Effector memory CD8-positive, alpha-beta T cell (primary cell): ENCODE results near the gene TSFM.

Experiments used
- ATAC-seq: fragments of 150-1000 bp; cut with Tn5 transposase; replicated peaks from 2 replicates; pipeline ENCODE4 v1.10.0; 2021; ENCODE audit warnings: mild to moderate bottlenecking, moderate library complexity
- DNase-seq, 3 experiments: peaks; one replicate each; pipeline ENCODE4 v3.0.0; 2021
- H3K27ac Mint-ChIP-seq, 2 donors: one replicate each; pipeline ENCODE4 v1.8.0; 2022; ENCODE audit warnings: mild to moderate bottlenecking in 2 of 2, mixed read lengths in 2 of 2, moderate library complexity in 2 of 2
- H3K27me3 Mint-ChIP-seq, 2 donors: one replicate each; pipeline ENCODE4 v1.8.0; 2022; ENCODE audit warnings: mixed read lengths in 2 of 2
- H3K36me3 Mint-ChIP-seq: one replicate; pipeline ENCODE4 v1.8.0; 2022; ENCODE audit warnings: mild to moderate bottlenecking, moderate library complexity, mixed read lengths; ENCODE audit not compliant: insufficient read depth
- H3K4me1 Mint-ChIP-seq, 2 donors: one replicate each; pipeline ENCODE4 v1.8.0; 2022; ENCODE audit warnings: low read depth in 2 of 2, mixed read lengths in 2 of 2
- H3K4me3 Mint-ChIP-seq, 2 donors: one replicate each; pipeline ENCODE4 v1.8.0; 2022; ENCODE audit warnings: mild to moderate bottlenecking in 2 of 2, mixed read lengths in 2 of 2, moderate library complexity in 2 of 2
- H3K9me3 Mint-ChIP-seq, 2 donors: one replicate each; pipeline ENCODE4 v1.8.0; 2022; ENCODE audit warnings: mixed read lengths in 2 of 2

Gene TSFM

GRCh38 chr12:57760347-57760982 lies 22.1 kb upstream of the TSFM start:
- no peak overlapping the region for H3K27ac Mint-ChIP-seq
- peaks cover 16% of the 10 kb centered on the region for H3K36me3 Mint-ChIP-seq
- no peaks in the 10 kb centered on the region for H3K9me3 Mint-ChIP-seq
- H3K27me3 Mint-ChIP-seq, result peaks cover 24 to 26% of the 10 kb centered on the region in 2 donors
- H3K4me3 Mint-ChIP-seq, result no peak overlapping the region
- H3K4me1 Mint-ChIP-seq, result peaks cover 32 to 34% of the 10 kb centered on the region in 2 donors
- no peak for DNase-seq
- ATAC-seq, result no peak

DNA sequence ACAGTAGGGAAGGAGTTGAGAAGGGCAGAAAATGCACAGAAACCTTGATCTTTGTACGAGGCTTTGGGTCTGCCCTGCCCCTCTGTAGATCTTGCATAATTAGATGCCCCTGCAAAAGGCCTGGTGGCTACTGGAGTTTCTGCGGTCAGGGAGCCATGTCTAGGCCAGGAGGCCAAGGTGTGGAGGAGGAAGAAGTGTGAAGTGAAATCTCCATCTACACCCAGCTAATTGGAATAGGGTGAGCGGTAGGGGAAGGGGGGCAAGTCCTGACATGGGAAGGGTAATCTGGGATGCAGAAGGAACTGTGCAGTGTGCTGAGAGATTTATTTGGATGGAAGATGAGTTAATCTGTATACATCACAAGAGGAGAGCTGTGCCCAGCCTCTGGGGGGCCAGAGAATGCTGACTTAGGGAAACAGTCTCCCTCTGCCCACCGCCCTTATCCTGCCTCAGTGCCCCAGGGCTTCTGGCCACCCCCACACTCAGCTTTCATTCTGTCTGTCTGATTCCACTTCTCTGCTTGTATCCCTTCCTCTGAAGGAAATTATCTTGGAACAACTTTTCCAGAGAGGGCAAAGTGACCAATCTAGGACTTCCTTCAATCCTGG lies 21.1 kb upstream of the TSFM start:
- peak overlapping the region in 1 of 2 donors; percentile 38 for H3K27ac Mint-ChIP-seq
- no peak for ATAC-seq
- H3K4me1 Mint-ChIP-seq, result peaks cover 32 to 36% of the 10 kb centered on the region in 2 donors
- DNase-seq, result no peak
- H3K9me3 Mint-ChIP-seq, result no peaks in the 10 kb centered on the region
- no peak overlapping the region for H3K4me3 Mint-ChIP-seq
- peaks cover 32 to 36% of the 10 kb centered on the region in 2 donors for H3K27me3 Mint-ChIP-seq
- H3K36me3 Mint-ChIP-seq, result peaks cover 16% of the 10 kb centered on the region

- ATAC-seq, result no peak
- peaks cover 37 to 45% of the 10 kb centered on the region in 2 donors for H3K27me3 Mint-ChIP-seq
- no peak overlapping the region for H3K27ac Mint-ChIP-seq
- DNase-seq, result no peak
- H3K36me3 Mint-ChIP-seq, result peaks cover 10% of the 10 kb centered on the region
- no peaks in the 10 kb centered on the region for H3K9me3 Mint-ChIP-seq
- H3K4me3 Mint-ChIP-seq, result no peak overlapping the region
- peaks cover 28 to 32% of the 10 kb centered on the region in 2 donors for H3K4me1 Mint-ChIP-seq
Measured at GRCh38 chr12:57762463-57762862, 20.1 kb upstream of the TSFM start.

DNA sequence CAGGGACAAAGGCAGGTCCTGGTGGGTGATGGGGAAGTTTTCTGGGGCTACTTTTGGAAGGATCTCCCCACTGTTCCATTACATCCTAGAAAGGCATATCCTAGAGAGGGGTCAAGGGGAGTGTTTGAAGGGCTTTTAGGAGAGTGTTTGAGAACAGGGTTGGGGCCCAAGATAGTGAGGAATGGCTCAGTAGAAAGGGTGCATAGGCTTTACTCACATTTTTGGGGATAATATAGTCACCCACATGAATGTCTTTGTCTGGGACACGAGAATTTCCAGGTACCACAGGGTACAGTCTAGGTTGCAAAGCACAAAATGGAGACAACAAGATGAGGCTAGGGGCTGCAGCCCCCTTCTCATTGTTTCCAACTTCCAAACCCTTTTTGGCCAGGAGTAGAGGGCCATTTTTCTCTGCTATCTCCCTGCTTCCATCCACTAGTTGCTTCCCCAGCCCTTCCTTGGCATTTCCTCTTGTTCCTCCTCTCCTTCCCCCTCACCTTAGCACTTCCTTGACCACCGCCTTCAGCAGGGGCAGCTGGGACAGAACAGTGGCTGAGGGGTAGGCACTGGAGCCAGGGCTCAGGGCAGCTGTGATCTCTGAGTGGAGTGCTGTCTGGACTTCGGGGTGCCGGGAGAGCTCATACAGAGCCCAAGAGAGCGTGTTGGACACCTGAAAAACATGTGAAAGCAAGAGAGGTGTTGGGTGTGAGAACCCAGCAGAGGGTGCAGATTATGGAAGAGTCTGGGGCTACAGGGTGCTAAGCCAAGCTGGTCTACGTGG lies 18.5 kb upstream of the TSFM start:
- H3K9me3 Mint-ChIP-seq, result no peaks in the 10 kb centered on the region
- peaks cover 26 to 32% of the 10 kb centered on the region in 2 donors for H3K4me1 Mint-ChIP-seq
- peaks cover 7% of the 10 kb centered on the region for H3K36me3 Mint-ChIP-seq
- ATAC-seq, result no peak
- DNase-seq, result no peak
- peaks cover 37 to 47% of the 10 kb centered on the region in 2 donors for H3K27me3 Mint-ChIP-seq
- no peak overlapping the region for H3K27ac Mint-ChIP-seq
- H3K4me3 Mint-ChIP-seq, result peak overlapping the region; percentile 84 to 91

- peak overlapping the region; percentile 84 to 91 for H3K4me3 Mint-ChIP-seq
- H3K4me1 Mint-ChIP-seq, result peaks cover 20 to 28% of the 10 kb centered on the region in 2 donors
- peaks cover 37 to 47% of the 10 kb centered on the region in 2 donors for H3K27me3 Mint-ChIP-seq
- peaks cover 4% of the 10 kb centered on the region for H3K36me3 Mint-ChIP-seq
- ATAC-seq, result peak; percentile 31
- no peak for DNase-seq
- H3K9me3 Mint-ChIP-seq, result no peaks in the 10 kb centered on the region
- no peak overlapping the region for H3K27ac Mint-ChIP-seq
Measured at GRCh38 chr12:57764662-57765002, 18.0 kb upstream of the TSFM start.

GRCh38 chr12:57765003-57765697 lies 17.4 kb upstream of the TSFM start:
- H3K36me3 Mint-ChIP-seq, result peaks cover 8% of the 10 kb centered on the region
- peak overlapping the region; percentile 84 to 91 for H3K4me3 Mint-ChIP-seq
- peak overlapping the region in 1 of 2 donors; percentile 31 for H3K27ac Mint-ChIP-seq
- H3K9me3 Mint-ChIP-seq, result no peaks in the 10 kb centered on the region
- peak; percentile 76 for ATAC-seq
- peaks cover 37 to 47% of the 10 kb centered on the region in 2 donors for H3K27me3 Mint-ChIP-seq
- H3K4me1 Mint-ChIP-seq, result peaks cover 18 to 28% of the 10 kb centered on the region in 2 donors
- DNase-seq, result peak in 1 of 3 experiments; percentile 45

DNA sequence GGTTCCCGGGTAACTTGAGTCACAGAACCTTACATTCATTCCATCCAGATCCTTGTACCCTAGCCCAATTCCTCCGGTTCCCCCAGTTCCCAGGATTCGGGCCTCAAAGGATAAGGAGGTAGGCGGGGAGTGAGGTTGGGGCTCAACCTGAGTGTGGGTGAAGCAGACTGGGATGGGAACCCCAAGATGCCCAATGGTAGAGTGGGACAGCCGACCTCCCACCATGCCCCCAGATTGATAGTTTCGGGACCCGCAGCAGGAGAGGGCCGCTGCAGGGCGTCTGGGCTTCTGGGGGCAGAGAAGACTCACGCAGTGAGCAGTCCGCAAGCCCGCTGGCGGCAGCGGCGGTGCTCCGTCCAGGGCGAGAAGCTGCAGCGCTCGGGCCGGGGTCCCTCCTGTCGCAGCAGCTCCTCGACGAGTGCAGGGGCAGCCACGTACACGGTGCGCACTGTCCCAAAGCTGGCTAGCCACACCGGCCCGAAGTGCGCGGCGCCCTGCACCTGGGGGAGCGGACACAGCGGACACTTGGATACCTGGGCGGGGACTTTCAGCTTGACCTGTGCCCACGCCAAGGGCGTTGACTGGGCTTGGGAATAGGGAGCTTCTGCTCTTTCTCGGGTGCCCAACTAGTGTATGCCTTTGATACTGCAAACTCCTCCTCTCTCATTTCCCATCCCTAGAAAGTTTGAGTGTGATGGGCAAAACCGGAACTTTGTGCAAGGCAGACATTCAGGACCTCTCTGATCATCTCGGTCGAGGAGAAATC lies 16.7 kb upstream of the TSFM start:
- ATAC-seq, result peak; percentile 14
- DNase-seq, result no peak
- Mint-ChIP-seq H3K4me3 (peak overlapping the region; percentile 84 to 91), H3K9me3 (no peaks in the 10 kb centered on the region), H3K27ac (peak overlapping the region in 1 of 2 donors; percentile 31), H3K36me3 (peaks cover 8% of the 10 kb centered on the region), H3K4me1 (peaks cover 18 to 28% of the 10 kb centered on the region in 2 donors), H3K27me3 (peaks cover 37 to 47% of the 10 kb centered on the region in 2 donors)

- H3K27me3 Mint-ChIP-seq, result peaks cover 37 to 47% of the 10 kb centered on the region in 2 donors
- H3K9me3 Mint-ChIP-seq, result no peaks in the 10 kb centered on the region
- no peak within 1 kb of the TSS for H3K27ac Mint-ChIP-seq
- peak within 1 kb of the TSS; percentile 84 to 91 for H3K4me3 Mint-ChIP-seq
- peaks cover 8% of the 10 kb centered on the region for H3K36me3 Mint-ChIP-seq
- DNase-seq (no peak), ATAC-seq (peak; percentile 33)
- peaks cover 23 to 33% of the 10 kb centered on the region in 2 donors for H3K4me1 Mint-ChIP-seq
Measured at GRCh38 chr12:57766464-57767304, 15.9 kb upstream of the TSFM start, which contains the start of gene CYP27B1. TSS of gene CYP27B1 (minus strand) at chr12:57767078. CDS start at chr12:57767041, 37 bp downstream.

GRCh38 chr12:57767305-57767698 lies 15.3 kb upstream of the TSFM start:
- H3K4me3 Mint-ChIP-seq, result peak overlapping the region in 1 of 2 donors; percentile 91
- H3K4me1 Mint-ChIP-seq, result peaks cover 26 to 36% of the 10 kb centered on the region in 2 donors
- H3K9me3 Mint-ChIP-seq, result no peaks in the 10 kb centered on the region
- DNase-seq (no peak), ATAC-seq (no peak)
- peaks cover 37 to 47% of the 10 kb centered on the region in 2 donors for H3K27me3 Mint-ChIP-seq
- no peak overlapping the region for H3K27ac Mint-ChIP-seq
- H3K36me3 Mint-ChIP-seq, result peaks cover 13% of the 10 kb centered on the region

- peak overlapping the region in 1 of 2 donors; percentile 8 for H3K27ac Mint-ChIP-seq
- no peaks in the 10 kb centered on the region for H3K9me3 Mint-ChIP-seq
- no peak for DNase-seq
- ATAC-seq, result no peak
- no peak overlapping the region for H3K4me3 Mint-ChIP-seq
- H3K36me3 Mint-ChIP-seq, result peaks cover 13% of the 10 kb centered on the region
- H3K27me3 Mint-ChIP-seq, result peaks cover 37 to 46% of the 10 kb centered on the region in 2 donors
- H3K4me1 Mint-ChIP-seq, result peaks cover 30 to 38% of the 10 kb centered on the region in 2 donors
Measured at GRCh38 chr12:57767876-57768275, 14.7 kb upstream of the TSFM start.

- Mint-ChIP-seq H3K27me3 (peaks cover 22 to 29% of the 10 kb centered on the region in 2 donors), H3K4me1 (peaks cover 32 to 33% of the 10 kb centered on the region in 2 donors), H3K27ac (no peak overlapping the region), H3K36me3 (peaks cover 19% of the 10 kb centered on the region), H3K4me3 (peak overlapping the region in 1 of 2 donors; percentile 48), H3K9me3 (no peaks in the 10 kb centered on the region)
- no peak for DNase-seq
- ATAC-seq, result no peak
Measured at GRCh38 chr12:57769594-57769993, 13.0 kb upstream of the TSFM start.

DNA sequence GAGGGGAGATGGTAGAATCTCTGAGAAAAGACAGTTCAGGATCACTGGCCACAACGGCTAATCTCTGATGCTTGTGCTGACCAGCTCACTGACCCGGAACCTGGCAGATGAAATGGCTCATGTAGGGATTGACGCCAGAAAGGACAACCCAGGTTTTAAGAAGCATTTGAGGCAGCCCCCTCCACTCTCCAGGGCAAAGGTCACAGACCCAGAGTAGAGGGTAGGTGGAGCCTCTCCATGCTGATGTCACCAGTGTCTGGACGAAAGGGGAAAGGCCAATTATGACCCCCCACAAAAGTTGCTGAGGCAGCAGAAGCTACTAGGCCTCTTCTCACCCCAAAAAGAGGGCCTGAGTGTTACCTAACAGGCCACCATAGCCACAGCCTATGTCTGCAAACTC lies 11.9 kb upstream of the TSFM start:
- peaks cover 21% of the 10 kb centered on the region in 2 donors for H3K4me1 Mint-ChIP-seq
- ATAC-seq, result no peak
- peaks cover 10 to 18% of the 10 kb centered on the region in 2 donors for H3K27me3 Mint-ChIP-seq
- H3K36me3 Mint-ChIP-seq, result peaks cover 20% of the 10 kb centered on the region
- peak overlapping the region in 1 of 2 donors; percentile 96 for H3K4me3 Mint-ChIP-seq
- no peak for DNase-seq
- H3K9me3 Mint-ChIP-seq, result no peaks in the 10 kb centered on the region
- peak overlapping the region in 1 of 2 donors; percentile 20 for H3K27ac Mint-ChIP-seq
